Measurements from ENCODE around the gene S100PBP.
A peak's percentile ranks its signal among the peaks of the same experiment; 100 is the strongest.
"Not testable (repeated sequence)": the region's sequence is repeated elsewhere in the genome, so short reads cannot be mapped to it uniquely, and the experiment has no call there.

S100PBP gene

DNA sequence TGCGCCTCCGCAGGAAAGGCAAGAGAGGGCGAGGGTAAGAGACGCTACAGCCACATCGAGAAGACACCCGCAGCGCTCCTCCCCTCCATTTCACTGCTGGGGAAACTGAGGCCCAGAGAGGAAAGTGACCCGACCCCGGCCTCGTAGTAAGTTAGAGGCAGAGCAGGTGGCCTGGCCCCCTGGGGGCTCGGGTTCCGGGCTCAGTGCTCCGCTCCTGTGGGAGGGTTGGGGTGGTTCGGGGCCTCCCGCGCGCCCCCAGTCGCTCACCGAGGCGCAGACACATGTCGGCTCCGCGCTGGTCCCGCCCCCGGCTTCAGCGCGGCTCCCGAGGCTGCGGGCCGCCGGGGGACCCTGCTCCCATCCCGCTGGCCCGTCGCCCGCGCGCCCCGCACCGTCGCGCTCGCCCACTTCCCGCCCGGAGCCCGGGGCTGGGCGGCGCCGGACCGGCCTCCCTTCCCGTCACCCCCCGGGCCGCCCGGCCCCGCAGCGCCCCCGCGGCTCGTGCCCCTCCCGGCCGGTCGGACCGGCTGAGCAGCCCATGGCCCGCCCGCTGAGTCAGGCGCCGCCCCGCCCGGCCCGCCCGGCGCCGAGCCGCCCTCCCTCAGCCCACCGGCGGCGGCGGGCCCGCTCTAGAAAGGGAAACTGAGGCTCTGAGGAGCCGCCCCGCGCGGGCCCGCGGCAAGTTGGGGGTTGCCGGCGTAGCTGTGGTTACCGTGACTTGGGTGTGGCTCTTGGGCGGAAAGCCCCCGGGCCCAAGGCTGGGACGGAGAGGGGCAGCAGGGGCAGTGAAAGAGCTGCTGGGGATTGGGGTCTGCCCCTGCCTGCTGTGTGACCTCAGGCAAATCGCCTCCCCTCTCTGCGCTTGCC is 83.7 kb downstream of the S100PBP start, which contains the start of gene TMEM54:
Gene TMEM54 (minus strand): TSS at position 434 of the 867 bp plus-strand sequence. CDS start 151 bp downstream, at position 283.
- peak; percentile 89 for DNase-seq (ENCODE audit: low spot score)

DNA sequence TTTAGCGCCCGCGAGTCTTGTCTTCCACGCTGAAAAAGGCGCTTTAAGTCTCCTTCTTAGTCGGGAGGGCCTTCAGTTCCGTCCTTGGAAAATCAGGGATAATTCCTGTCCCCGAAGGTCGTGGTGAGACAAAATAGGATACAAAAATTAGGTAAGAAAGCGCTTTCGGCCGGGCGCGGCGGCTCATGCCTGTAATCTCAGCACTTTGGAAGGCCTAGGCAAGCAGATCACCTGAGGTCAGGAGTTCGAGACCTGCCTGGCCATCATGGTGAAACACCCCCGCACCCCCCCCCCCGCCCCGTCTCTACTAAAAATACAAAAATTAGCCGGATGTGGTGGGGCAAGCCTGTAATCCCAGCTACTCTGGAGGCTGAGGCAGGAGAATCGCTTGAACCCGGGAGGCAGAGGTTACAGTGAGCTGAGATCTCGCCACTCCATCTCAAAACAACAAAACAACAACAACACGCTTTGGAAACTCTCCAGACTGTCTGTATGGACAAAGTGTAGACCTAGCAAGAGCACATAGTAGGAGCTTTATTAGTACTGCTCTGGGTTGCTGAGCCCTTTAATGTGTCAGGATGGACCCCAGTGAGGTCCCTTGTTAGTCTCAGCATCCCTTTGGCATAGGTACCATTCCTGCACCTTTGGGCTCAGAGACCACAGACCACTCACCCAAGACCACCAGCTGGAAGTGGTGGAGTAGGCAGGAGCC is 84.5 kb downstream of the S100PBP start:
- DNase-seq (ENCODE audit: low spot score), result no peak

DNA sequence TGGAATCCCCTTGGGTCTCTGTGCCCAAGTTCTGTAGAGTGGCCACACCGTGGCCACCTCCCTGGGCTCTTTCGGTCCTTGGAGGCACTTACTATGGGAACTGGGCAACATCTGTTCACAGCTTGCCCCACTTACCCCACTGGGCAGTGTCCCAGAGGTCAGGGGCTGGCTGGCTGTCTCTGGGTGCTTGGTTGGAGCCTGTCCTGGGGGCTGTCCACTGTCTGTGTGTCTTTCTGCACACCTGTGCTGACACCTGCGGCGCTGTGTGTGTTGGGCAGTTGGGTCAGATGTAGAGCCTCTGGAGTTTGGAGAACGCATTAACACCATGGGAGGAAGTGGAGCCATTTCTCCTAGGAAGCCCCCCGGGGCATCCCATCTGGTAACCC is 85.1 kb downstream of the S100PBP start:
- DNase-seq (ENCODE audit: low spot score), result peak; percentile 4

DNA sequence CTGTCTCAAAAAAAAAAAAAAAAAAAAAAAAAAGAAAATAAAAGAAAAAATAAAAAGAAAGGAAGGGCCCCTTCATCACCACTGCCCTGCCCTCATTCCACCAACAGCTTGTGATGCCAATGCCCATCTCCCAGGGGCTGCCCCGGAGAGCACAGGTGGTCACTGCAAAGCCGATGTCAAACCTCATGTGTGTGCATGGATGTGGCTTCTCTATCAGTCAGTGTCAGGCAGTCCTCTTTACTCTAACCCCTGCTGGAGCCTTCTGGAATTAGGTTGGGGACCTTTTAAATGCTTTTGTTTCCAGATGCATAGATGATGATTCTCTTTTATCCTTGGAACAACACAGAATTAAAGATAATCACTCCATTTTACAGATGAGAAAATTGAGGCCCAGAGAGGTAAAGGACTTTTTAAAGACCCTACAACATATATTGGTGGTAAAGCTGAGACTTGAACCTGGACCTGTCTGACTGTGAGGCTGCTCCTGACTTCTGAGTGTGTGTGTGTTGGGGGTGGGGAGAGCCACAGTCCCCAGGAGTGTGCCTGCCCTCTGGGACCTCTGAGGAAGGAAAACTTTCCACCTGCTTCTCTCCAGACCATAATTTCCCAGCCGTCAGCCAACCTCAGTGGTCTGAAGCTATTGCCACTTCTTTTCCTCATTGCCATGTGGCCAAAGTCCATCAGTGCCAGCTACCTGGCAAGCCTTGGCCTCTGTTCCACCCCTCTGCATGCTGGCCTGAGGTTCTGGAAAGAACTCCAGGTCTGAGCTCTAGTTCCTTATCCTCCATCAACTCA is 86.7 kb downstream of the S100PBP start:
- DNase-seq (ENCODE audit: low spot score), result peak; percentile 7

DNA sequence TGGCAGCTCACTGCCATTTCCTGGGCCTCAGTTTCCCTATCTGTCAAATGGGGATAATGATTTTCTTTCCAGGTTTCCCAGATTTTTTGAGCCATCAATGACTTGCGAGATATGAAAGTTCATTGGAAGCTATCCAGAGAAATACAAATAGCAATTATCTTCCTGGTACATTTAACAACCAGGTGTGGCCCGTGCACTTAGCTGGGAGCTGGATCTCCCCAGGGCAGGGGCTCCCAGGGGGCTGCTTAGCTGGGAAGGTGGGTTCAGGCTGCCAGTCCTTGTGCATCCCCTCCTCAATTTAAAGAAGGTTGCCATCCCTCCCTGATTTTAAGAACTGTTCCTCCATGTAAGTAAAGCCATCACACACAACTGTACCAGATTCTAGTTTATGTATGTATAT is 87.3 kb downstream of the S100PBP start:
- no peak for DNase-seq (ENCODE audit: low spot score)

DNA sequence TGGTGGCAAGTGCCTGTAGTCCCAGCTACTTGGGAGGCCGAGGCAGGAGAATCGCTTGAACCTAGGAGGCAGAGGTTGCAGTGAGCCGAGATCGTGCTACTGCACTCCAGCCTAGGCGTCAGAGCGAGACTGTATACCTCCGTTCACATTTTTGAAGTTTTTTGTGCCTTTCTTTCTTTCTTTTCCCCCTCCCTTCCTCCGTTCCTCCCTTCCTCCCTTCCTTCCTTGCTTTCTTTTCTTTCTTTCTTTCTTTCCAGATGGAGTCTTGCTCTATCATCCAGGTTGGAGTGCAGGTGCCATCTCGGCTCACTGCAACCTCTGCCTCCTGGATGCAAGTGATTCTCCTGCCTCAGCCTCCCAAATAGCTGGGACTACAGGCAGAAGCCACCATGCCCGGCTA is 88.1 kb downstream of the S100PBP start:
- DNase-seq (ENCODE audit: low spot score), result not testable (repeated sequence)

DNA sequence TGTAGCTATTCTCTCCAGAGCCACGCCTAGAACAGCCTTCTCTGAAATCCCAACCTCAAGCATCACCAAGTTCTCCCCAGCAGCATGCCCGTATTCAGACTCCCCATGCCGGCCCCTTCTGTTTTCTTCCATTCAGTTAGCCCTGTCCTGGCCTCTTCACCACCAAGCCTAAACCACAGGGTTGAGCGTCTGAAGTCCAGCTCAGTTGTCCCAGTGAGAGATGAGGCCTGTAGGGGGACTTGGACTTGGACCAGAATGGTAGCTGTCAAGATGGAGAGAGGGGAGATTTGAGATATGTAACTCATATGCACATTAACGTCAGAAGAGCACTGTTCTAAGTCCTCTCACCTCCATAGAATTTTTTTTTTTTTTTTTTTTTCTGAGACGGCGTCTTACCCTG is 89.2 kb downstream of the S100PBP start:
- no peak for DNase-seq (ENCODE audit: low spot score)

DNA sequence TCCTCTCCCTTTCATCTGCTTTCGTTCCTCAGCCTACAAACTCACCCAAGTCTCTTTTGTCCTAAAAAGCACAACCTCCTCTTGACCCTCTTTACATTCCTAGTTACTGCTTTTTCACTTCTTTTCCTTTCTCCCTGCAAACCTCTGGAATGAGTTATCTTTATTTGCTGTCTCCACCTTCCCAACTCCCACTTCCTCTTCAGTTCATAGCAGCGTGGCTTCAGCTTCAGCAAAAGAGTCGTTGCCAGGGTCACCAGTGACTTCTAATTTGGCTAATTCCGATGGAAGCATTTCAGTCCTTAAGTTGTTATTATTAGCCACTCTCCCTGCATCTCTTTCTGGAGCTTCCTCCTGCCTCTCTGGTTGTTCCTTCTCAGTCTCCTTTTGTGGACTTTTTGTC is 90.0 kb downstream of the S100PBP start:
- no peak for DNase-seq (ENCODE audit: low spot score)

All from AG08396 (cell line).